Caco-2 (cell line): Measurements from ENCODE around the gene GMEB1. TPM values are rescaled to one million over a fixed set of nuclear protein-coding genes. Genes with fewer than 3 reads are reported as not detected.

Source experiments
- BruUV-seq: library from RNA; stranded (reverse); fragments of 400-500 nt; replicated peaks from 2 replicates; lab custom pipeline; 2021; lab: Mats Ljungman, UMichigan
- CTCF ChIA-PET: fragments of 300-600 bp; sonication (Branson Sonifier 250); formaldehyde crosslinking; loops from one replicate; lab custom pipeline; 2022; ENCODE audit warnings: antibody characterized with exemption; lab: Charles Lee
- POLR2A ChIA-PET: fragments of 300-600 bp; sonication (Branson Sonifier 250); formaldehyde crosslinking; loops from one replicate; lab custom pipeline; 2022; ENCODE audit warnings: antibody characterized with exemption; lab: Charles Lee
- DNase-seq, 2 experiments: peaks; one replicate each; pipeline versions ENCODE4 v3.0.0 to v3.0.0-alpha.2; 2020 to 2022
- H3K27me3 ChIP-seq: replicated peaks from 2 replicates; pipeline ENCODE4 v1.6.0; 2011; ENCODE audit warnings: low read length; ENCODE audit not compliant: control insufficient read depth, insufficient read depth
- H3K36me3 ChIP-seq: 2 replicates; pipeline ENCODE4 v1.5.1; 2011; ENCODE audit warnings: low read length; ENCODE audit not compliant: control insufficient read depth, insufficient read depth
- H3K4me1 ChIP-seq: fragments of 250-450 bp; sonication (Bioruptor Pico); 2 replicates; pipeline ENCODE4 v1.5.1; 2020; ENCODE audit warnings: mild to moderate bottlenecking
- H3K4me3 ChIP-seq: 2 replicates; pipeline ENCODE4 v1.5.1; 2011; ENCODE audit warnings: low read depth, mild to moderate bottlenecking, control low read depth, low read length
- H3K9me3 ChIP-seq: fragments of 250-450 bp; sonication (Bioruptor Pico); 2 replicates; pipeline ENCODE4 v1.5.1; 2020; ENCODE audit warnings: mild to moderate bottlenecking, moderate library complexity
- H3K27ac Mint-ChIP-seq: one replicate; pipeline ENCODE4 v1.8.0; 2022; ENCODE audit warnings: mixed read lengths; ENCODE audit not compliant: unreplicated experiment
- H3K27me3 Mint-ChIP-seq: one replicate; pipeline ENCODE4 v1.8.0; 2022; ENCODE audit warnings: mixed read lengths; ENCODE audit not compliant: insufficient read depth, unreplicated experiment
- H3K36me3 Mint-ChIP-seq: one replicate; pipeline ENCODE4 v1.8.0; 2022; ENCODE audit warnings: mild to moderate bottlenecking, mixed read lengths; ENCODE audit not compliant: insufficient read depth, unreplicated experiment
- H3K4me1 Mint-ChIP-seq: one replicate; pipeline ENCODE4 v1.8.0; 2022; ENCODE audit warnings: low read depth, mixed read lengths; ENCODE audit not compliant: unreplicated experiment
- H3K4me3 Mint-ChIP-seq: one replicate; pipeline ENCODE4 v1.8.0; 2022; ENCODE audit warnings: mild to moderate bottlenecking, moderate library complexity, mixed read lengths; ENCODE audit not compliant: unreplicated experiment
- H3K9me3 Mint-ChIP-seq: one replicate; pipeline ENCODE4 v1.8.0; 2022; ENCODE audit warnings: mixed read lengths; ENCODE audit not compliant: unreplicated experiment
- intact Hi-C: fragments of 100-400 bp; cut with micrococcal nuclease; formaldehyde crosslinking; loops from one replicate; pipeline ENCODE4 v1.10.0; 2022; ENCODE audit not compliant: unreplicated experiment
- total RNA-seq: library from RNA; stranded (reverse); gene quantifications from 2 replicates; pipeline ENCODE4 v1.2.3, GENCODE V29; 2022
- TF ChIP-seq, protein P1 (sequence below), 2 experiments: fragments of 200-600 bp in 1 of 2; IDR thresholded peaks; 1 replicate in 1 of 2; 2 replicates in 1 of 2; pipeline versions ENCODE4 v1.5.1 to v1.8.0; 2011 to 2022; ENCODE audit warnings: antibody characterized with exemption in 1 of 2, control low read depth in 1 of 2, inconsistent platforms in 1 of 2, low read depth in 1 of 2, low read length in 1 of 2, mild to moderate bottlenecking in 1 of 2, moderate library complexity in 1 of 2; ENCODE audit not compliant: insufficient read depth in 1 of 2, severe bottlenecking in 1 of 2, unreplicated experiment in 1 of 2

GMEB1 gene
- total RNA-seq, 1 experiment from 2014 or later, result 5.2 TPM

- Mint-ChIP-seq H3K27me3 (no peaks in the 10 kb centered on the region), H3K4me3 (no peak overlapping the region), H3K36me3 (peaks cover 57% of the 10 kb centered on the region), H3K27ac (no peak overlapping the region), H3K4me1 (no peaks in the 10 kb centered on the region), H3K9me3 (no peaks in the 10 kb centered on the region)
- CTCF ChIA-PET, result no interaction called here
- TF ChIP-seq, protein P1, sequence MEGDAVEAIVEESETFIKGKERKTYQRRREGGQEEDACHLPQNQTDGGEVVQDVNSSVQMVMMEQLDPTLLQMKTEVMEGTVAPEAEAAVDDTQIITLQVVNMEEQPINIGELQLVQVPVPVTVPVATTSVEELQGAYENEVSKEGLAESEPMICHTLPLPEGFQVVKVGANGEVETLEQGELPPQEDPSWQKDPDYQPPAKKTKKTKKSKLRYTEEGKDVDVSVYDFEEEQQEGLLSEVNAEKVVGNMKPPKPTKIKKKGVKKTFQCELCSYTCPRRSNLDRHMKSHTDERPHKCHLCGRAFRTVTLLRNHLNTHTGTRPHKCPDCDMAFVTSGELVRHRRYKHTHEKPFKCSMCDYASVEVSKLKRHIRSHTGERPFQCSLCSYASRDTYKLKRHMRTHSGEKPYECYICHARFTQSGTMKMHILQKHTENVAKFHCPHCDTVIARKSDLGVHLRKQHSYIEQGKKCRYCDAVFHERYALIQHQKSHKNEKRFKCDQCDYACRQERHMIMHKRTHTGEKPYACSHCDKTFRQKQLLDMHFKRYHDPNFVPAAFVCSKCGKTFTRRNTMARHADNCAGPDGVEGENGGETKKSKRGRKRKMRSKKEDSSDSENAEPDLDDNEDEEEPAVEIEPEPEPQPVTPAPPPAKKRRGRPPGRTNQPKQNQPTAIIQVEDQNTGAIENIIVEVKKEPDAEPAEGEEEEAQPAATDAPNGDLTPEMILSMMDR (IDR thresholded peaks at IDR 0.05; ENCODE audit: insufficient read depth in 1 of 2, low read depth in 1 of 2, low read length in 1 of 2, severe bottlenecking in 1 of 2, unreplicated experiment in 1 of 2), result no peak
- H3K4me1 ChIP-seq, result no peaks in the 10 kb centered on the region
- H3K27me3 ChIP-seq, result no peaks in the 10 kb centered on the region
- intact Hi-C loops, result no loop called here
- H3K36me3 ChIP-seq, result no peaks in the 10 kb centered on the region
- BruUV-seq, result no TSS peak
- POLR2A ChIA-PET, result no interaction called here
- H3K9me3 ChIP-seq, result no peaks in the 10 kb centered on the region
- H3K4me3 ChIP-seq, result no peak overlapping the region
- no peak for DNase-seq
Observed at GRCh38 chr1:28766532-28767183, 98.1 kb downstream of the GMEB1 start.

Other genes starting within 250 kb of the GMEB1 start
- 52.1 and 54.0 TPM in 2 replicates for gene RCC1, start 162.7 kb upstream of the GMEB1 start, total RNA-seq
- 23.1 and 25.1 TPM in 2 replicates for gene TRNAU1AP, start 115.7 kb upstream of the GMEB1 start, total RNA-seq
- gene RAB42, start 76.5 kb upstream of the GMEB1 start, total RNA-seq, result 2.5 and 2.9 TPM in 2 replicates
- gene TAF12, start 25.7 kb upstream of the GMEB1 start, total RNA-seq, result 9.7 and 11.3 TPM in 2 replicates
- gene RNU11, start 20.2 kb upstream of the GMEB1 start, total RNA-seq, result not detected in 2 replicates
- 45.8 and 51.5 TPM in 2 replicates for gene YTHDF2, start 68.2 kb downstream of the GMEB1 start, total RNA-seq
- gene OPRD1, start 143.4 kb downstream of the GMEB1 start, total RNA-seq, result 0.07 and 0.12 TPM in 2 replicates
- gene EPB41, start 245.8 kb downstream of the GMEB1 start, total RNA-seq, result 29.5 and 29.8 TPM in 2 replicates